ENCODE measurements around the gene FAM181B. TPM values are rescaled to one million over a fixed set of nuclear protein-coding genes. Genes with fewer than 3 reads are reported as not detected.

FAM181B gene
- total RNA-seq, 1 donor = not detected

DNA sequence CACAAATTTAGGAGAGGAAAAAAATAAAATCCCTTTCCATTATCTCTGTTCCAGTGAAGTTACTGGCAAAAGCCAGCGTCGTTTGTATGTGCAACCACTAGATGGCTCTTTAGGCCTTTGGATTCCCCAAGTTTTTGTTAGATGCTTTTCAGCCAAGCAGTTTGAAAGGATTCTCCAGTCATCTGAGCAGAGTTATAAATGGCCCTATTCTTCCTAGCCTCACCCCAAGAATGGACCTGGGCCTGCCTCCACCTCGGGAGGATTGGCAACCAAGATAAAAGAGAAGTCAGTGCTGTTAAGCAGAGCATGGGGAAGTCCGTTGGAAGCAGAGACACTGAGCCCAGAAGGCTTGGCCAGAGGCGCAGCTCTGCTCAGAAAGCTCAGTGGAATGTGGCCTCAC lies 15.4 kb downstream of the FAM181B start:
- peak; percentile 49 for DNase-seq (ENCODE audit: low read depth)
- H3K4me3 ChIP-seq (ENCODE audit: low read depth, low read length) = no peak overlapping the region
- TF ChIP-seq CTCF (IDR thresholded peaks at IDR 0.05; ENCODE audit: insufficient read depth, low read depth, low read length) = peak; percentile 73

DNA sequence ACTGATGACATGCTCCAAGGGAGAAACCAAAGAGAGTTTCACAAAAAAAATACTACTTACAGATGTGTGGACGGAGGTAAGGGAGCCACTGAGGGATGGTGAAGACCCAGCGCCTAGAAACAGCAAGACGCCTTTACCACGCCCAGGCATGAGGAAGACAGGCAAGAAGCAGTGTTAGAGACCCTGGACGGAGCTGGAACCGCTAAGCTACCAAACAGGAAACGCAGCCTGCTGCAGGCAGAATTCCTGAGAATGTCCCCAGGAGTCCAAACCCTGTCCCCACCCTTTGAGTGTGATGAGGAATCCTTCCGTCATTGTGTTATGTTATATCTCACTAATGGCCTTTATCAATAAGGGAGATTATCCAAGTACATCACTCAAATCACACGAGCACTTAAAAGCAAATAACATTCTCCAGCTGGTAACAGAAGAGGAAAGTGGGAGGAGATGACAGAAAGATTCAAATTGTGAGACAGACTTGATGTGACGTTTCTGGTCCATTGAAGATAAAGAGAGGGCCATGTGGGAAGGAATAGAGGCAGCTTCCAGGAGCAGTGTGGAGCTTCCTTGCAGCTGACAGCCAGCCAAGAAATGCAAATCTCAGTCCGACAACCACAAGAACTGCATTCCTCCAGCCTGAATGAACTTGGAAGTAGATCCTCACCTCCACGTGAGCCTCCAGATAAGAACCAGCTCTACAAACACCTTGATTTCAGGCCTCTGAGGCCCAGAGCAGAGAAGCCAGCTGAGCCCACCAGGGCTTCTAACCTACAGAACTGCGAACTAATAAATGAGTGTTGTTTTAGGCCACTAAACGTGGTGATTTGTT lies 19.1 kb downstream of the FAM181B start:
- TF ChIP-seq CTCF (IDR thresholded peaks at IDR 0.05; ENCODE audit: insufficient read depth, low read depth, low read length) = no peak
- no peak for DNase-seq (ENCODE audit: low read depth)
- H3K4me3 ChIP-seq (ENCODE audit: low read depth, low read length) = no peak overlapping the region

DNA sequence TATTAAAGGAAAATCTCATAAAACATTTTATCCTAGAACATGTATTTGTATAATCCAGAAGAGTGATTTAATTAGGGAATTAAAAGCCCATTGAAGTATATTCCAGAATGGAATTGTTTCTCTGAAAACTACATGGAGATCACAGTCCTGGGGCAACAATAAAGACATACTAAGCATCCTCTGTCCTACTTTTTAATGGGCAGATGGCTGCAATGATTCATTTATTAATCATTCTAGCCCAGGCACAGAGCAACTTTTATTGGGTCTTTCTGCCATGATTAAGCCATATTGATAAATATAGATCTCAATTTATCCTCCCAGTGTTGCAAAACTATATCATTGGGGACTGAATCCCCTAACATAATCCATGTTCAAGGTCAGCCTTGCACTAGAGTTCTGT lies 22.0 kb downstream of the FAM181B start:
- TF ChIP-seq CTCF (IDR thresholded peaks at IDR 0.05; ENCODE audit: insufficient read depth, low read depth, low read length) = no peak
- no peak overlapping the region for H3K4me3 ChIP-seq (ENCODE audit: low read depth, low read length)
- DNase-seq (ENCODE audit: low read depth) = no peak

DNA sequence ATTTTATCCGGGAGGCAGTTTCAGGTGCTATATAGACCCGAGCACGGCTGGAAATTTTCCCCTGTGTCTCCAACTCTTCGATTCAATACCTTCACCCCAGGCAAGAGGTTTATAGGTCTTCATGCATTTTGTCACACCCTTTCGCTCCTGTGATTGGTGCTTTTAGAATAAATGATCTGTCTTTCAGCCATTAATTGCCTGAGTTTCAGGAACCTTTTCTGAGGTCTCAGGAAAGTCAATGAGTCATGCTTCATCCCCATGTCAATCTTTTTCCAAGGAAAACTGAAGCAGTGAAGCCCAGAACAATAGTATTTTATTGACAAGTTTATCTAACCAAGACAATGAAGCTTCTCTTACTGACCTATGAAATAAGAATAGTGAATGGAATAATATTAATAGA lies 29.9 kb downstream of the FAM181B start:
- DNase-seq (ENCODE audit: low read depth) = no peak
- no peak for TF ChIP-seq CTCF (IDR thresholded peaks at IDR 0.05; ENCODE audit: insufficient read depth, low read depth, low read length)
- H3K4me3 ChIP-seq (ENCODE audit: low read depth, low read length) = no peak overlapping the region

DNA sequence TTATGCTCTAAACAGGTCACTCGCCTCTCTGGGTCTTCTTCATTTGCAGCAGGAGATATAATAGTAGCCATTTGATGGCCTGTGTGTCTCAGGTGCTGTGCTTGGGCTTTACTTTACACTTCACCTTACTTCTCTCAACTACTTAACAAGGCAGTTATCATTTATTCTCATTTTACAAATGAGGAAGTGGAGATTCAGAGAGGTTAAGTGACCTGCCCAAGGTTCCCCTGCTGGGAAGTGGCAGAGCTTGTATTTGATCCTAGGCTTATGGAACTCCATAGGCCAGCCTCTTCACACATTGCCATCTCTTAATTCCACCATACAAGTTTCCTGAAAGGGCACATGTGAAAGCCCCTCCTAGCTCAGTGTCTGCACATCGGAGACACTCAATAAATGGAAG lies 30.4 kb downstream of the FAM181B start:
- DNase-seq (ENCODE audit: low read depth) = no peak
- TF ChIP-seq CTCF (IDR thresholded peaks at IDR 0.05; ENCODE audit: insufficient read depth, low read depth, low read length) = no peak

DNA sequence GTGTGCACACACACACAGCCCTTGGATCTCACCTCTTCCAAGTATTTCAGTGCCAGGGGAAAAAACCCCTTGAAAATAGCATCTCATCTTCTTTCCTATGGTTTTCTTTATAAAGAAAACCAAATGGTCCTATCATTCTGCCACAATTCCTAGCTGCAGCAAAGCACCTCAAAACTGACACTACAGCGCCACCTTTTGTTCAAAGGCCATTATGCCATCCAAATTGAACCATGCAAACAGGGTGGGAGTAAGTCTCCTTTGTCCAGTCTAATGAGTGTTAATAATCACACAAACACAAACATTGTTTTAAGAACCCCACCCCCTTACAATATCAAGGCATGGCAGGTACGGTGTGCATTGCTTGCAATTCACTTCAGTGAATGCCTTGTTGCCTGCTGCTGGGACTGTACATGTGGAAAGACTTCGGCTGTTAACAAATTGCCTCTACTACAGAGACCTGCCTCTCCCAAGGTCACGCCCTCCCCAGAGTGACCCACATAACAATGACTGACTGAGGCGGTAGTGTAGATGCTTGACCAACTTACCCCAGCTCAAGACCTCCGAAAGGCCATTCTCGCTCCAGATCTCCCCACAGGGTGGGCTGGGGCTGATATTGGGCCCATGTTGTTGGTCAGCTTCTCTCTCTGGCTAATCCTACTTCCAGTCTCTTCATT lies 31.7 kb downstream of the FAM181B start:
- peak; percentile 42 for DNase-seq (ENCODE audit: low read depth)
- H3K4me3 ChIP-seq (ENCODE audit: low read depth, low read length) = no peak overlapping the region
- peak; percentile 72 for TF ChIP-seq CTCF (IDR thresholded peaks at IDR 0.05; ENCODE audit: insufficient read depth, low read depth, low read length)

More for the DNA sequence above, 30.4 kb downstream of the FAM181B start:
- no peak overlapping the region for H3K4me3 ChIP-seq (ENCODE audit: low read depth, low read length)
